Kidney capillary endothelial cell (primary cell): ENCODE measurements around the gene LGR5.

Experiments used
- DNase-seq: peaks from one replicate; pipeline ENCODE4 v3.0.0-alpha.2; 2018; ENCODE audit warnings: low spot score

The LGR5 gene

GRCh38 chr12:71438670-71439361 is 782 bp upstream of the LGR5 start:
- no peak for DNase-seq

GRCh38 chr12:71439362-71439612 is 311 bp upstream of the LGR5 start:
- DNase-seq = no peak

GRCh38 chr12:71440345-71440762 is 756 bp downstream of the LGR5 start:
- DNase-seq = no peak

GRCh38 chr12:71440763-71441748 is 1.5 kb downstream of the LGR5 start:
- DNase-seq = no peak

GRCh38 chr12:71441836-71442566 is 2.4 kb downstream of the LGR5 start:
- DNase-seq = no peak

- no peak for DNase-seq
Measured at GRCh38 chr12:71442567-71442931, 3.0 kb downstream of the LGR5 start.

- no peak for DNase-seq
Measured at GRCh38 chr12:71445071-71445470, 5.5 kb downstream of the LGR5 start.

GRCh38 chr12:71447691-71448132 is 8.1 kb downstream of the LGR5 start:
- no peak for DNase-seq

- DNase-seq = no peak
Measured at GRCh38 chr12:71448150-71448581, 8.6 kb downstream of the LGR5 start.

GRCh38 chr12:71449373-71450070 is 9.9 kb downstream of the LGR5 start:
- no peak for DNase-seq

- no peak for DNase-seq
Measured at GRCh38 chr12:71452006-71452405, 12.4 kb downstream of the LGR5 start.

- DNase-seq = no peak
Measured at GRCh38 chr12:71455028-71455737, 15.6 kb downstream of the LGR5 start.

- no peak for DNase-seq
Measured at GRCh38 chr12:71456316-71456715, 16.7 kb downstream of the LGR5 start.

- no peak for DNase-seq
Measured at GRCh38 chr12:71456990-71457389, 17.4 kb downstream of the LGR5 start.

GRCh38 chr12:71460318-71460717 is 20.7 kb downstream of the LGR5 start:
- DNase-seq = no peak

- DNase-seq = no peak
Measured at GRCh38 chr12:71460850-71461609, 21.4 kb downstream of the LGR5 start.

GRCh38 chr12:71461787-71462328 is 22.3 kb downstream of the LGR5 start:
- DNase-seq = no peak

- DNase-seq = no peak
Measured at GRCh38 chr12:71465796-71466195, 26.2 kb downstream of the LGR5 start.

- no peak for DNase-seq
Measured at GRCh38 chr12:71469258-71469750, 29.7 kb downstream of the LGR5 start.

- no peak for DNase-seq
Measured at GRCh38 chr12:71472441-71472911, 32.9 kb downstream of the LGR5 start.
